ENCODE results near the gene NUP205. TPM values are rescaled to one million over a fixed set of nuclear protein-coding genes. Genes with fewer than 3 reads are reported as not detected.

Gene NUP205
- total RNA-seq, 1 experiment from 2014 or later: 171 TPM

GRCh38 chr7:135669774-135670173, 112.1 kb downstream of the NUP205 start (continued):
- TF ChIP-seq, protein P1, sequence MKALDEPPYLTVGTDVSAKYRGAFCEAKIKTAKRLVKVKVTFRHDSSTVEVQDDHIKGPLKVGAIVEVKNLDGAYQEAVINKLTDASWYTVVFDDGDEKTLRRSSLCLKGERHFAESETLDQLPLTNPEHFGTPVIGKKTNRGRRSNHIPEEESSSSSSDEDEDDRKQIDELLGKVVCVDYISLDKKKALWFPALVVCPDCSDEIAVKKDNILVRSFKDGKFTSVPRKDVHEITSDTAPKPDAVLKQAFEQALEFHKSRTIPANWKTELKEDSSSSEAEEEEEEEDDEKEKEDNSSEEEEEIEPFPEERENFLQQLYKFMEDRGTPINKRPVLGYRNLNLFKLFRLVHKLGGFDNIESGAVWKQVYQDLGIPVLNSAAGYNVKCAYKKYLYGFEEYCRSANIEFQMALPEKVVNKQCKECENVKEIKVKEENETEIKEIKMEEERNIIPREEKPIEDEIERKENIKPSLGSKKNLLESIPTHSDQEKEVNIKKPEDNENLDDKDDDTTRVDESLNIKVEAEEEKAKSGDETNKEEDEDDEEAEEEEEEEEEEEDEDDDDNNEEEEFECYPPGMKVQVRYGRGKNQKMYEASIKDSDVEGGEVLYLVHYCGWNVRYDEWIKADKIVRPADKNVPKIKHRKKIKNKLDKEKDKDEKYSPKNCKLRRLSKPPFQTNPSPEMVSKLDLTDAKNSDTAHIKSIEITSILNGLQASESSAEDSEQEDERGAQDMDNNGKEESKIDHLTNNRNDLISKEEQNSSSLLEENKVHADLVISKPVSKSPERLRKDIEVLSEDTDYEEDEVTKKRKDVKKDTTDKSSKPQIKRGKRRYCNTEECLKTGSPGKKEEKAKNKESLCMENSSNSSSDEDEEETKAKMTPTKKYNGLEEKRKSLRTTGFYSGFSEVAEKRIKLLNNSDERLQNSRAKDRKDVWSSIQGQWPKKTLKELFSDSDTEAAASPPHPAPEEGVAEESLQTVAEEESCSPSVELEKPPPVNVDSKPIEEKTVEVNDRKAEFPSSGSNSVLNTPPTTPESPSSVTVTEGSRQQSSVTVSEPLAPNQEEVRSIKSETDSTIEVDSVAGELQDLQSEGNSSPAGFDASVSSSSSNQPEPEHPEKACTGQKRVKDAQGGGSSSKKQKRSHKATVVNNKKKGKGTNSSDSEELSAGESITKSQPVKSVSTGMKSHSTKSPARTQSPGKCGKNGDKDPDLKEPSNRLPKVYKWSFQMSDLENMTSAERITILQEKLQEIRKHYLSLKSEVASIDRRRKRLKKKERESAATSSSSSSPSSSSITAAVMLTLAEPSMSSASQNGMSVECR (CRISPR knock-in tag; IDR thresholded peaks at IDR 0.05; ENCODE audit: borderline replicate concordance): no peak
- TF ChIP-seq MYBL2 (CRISPR knock-in tag; IDR thresholded peaks at IDR 0.05) (no peak), KAT7 (CRISPR knock-in tag; IDR thresholded peaks at IDR 0.05; ENCODE audit: borderline replicate concordance) (no peak)
- TF ChIP-seq, protein P2, sequence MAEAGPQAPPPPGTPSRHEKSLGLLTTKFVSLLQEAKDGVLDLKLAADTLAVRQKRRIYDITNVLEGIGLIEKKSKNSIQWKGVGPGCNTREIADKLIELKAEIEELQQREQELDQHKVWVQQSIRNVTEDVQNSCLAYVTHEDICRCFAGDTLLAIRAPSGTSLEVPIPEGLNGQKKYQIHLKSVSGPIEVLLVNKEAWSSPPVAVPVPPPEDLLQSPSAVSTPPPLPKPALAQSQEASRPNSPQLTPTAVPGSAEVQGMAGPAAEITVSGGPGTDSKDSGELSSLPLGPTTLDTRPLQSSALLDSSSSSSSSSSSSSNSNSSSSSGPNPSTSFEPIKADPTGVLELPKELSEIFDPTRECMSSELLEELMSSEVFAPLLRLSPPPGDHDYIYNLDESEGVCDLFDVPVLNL (CRISPR knock-in tag; IDR thresholded peaks at IDR 0.05; ENCODE audit: borderline replicate concordance, low read depth): no peak

GRCh38 chr7:135670179-135670578, 112.5 kb downstream of the NUP205 start:
- DNase-seq (ENCODE audit: low spot score) (no peak), ATAC-seq (no peak)
- TF ChIP-seq SP1 (CRISPR knock-in tag; conservative IDR thresholded peaks at IDR 0.05) (no peak), KAT7 (CRISPR knock-in tag; IDR thresholded peaks at IDR 0.05; ENCODE audit: borderline replicate concordance) (no peak)
- no peak overlapping the region for H3K27ac Mint-ChIP-seq
- POLR2A ChIA-PET: no interaction called here
- no peaks in the 10 kb centered on the region for H3K27me3 Mint-ChIP-seq (ENCODE audit: low read depth)
- CTCF ChIA-PET: interaction anchor here (0.6 to 1.1 kb wide), 4 partner anchors 41 to 459 kb away, joined by 3 to 5 read pairs (median 4); partner anchors contain the start of gene WDR91
- no peak overlapping the region for H3K4me3 Mint-ChIP-seq
- peaks cover 7% of the 10 kb centered on the region for H3K4me1 Mint-ChIP-seq
- H3K36me3 Mint-ChIP-seq: peaks cover 35% of the 10 kb centered on the region
- peaks cover 14% of the 10 kb centered on the region for H3K9me3 Mint-ChIP-seq

GRCh38 chr7:135672560-135673359, 115.0 kb downstream of the NUP205 start:
- H3K27ac Mint-ChIP-seq: peak overlapping the region; percentile 49; the same call in 1 of the 2 replicates
- peaks cover 12% of the 10 kb centered on the region for H3K9me3 Mint-ChIP-seq
- ChIA-PET POLR2A (interaction anchor here (1.3 kb wide), 1 partner anchor 10 kb away, joined by 4 read pairs; the partner anchor contains the start of gene STMP1), CTCF (interaction anchor here (0.7 to 5.1 kb wide), 26 partner anchors 8 to 398 kb away, joined by 3 to 24 read pairs (median 5); partner anchors contain the start of genes SLC13A4 and STMP1)
- H3K27me3 Mint-ChIP-seq (ENCODE audit: low read depth): no peaks in the 10 kb centered on the region
- DNase-seq (ENCODE audit: low spot score): no peak
- peaks cover 7% of the 10 kb centered on the region for H3K4me1 Mint-ChIP-seq
- no peak overlapping the region for H3K4me3 Mint-ChIP-seq
- peaks cover 33% of the 10 kb centered on the region for H3K36me3 Mint-ChIP-seq
- TF ChIP-seq, protein P3, sequence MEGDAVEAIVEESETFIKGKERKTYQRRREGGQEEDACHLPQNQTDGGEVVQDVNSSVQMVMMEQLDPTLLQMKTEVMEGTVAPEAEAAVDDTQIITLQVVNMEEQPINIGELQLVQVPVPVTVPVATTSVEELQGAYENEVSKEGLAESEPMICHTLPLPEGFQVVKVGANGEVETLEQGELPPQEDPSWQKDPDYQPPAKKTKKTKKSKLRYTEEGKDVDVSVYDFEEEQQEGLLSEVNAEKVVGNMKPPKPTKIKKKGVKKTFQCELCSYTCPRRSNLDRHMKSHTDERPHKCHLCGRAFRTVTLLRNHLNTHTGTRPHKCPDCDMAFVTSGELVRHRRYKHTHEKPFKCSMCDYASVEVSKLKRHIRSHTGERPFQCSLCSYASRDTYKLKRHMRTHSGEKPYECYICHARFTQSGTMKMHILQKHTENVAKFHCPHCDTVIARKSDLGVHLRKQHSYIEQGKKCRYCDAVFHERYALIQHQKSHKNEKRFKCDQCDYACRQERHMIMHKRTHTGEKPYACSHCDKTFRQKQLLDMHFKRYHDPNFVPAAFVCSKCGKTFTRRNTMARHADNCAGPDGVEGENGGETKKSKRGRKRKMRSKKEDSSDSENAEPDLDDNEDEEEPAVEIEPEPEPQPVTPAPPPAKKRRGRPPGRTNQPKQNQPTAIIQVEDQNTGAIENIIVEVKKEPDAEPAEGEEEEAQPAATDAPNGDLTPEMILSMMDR (IDR thresholded peaks at IDR 0.05): peak; percentile 56
- TF ChIP-seq FOXP1 (CRISPR knock-in tag; IDR thresholded peaks at IDR 0.05; ENCODE audit: borderline replicate concordance): no peak
- peak; percentile 81 for ATAC-seq

DNA sequence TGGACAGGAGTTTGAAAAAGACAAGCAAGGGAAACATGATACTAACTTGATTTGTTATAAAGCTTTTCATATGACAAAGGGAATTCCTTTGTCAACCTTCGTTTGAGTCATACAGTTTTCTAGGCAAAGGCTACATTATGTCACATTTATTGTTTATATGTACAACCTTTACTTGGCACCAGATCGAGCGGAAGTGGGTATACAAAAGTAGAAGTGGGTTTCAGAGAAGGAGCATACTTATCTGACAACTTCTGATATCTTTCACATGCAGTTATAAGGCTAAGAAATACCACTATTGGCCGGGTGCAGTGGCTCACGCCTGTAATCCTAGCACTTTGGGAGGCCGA, 115.6 kb downstream of the NUP205 start:
- no peaks in the 10 kb centered on the region for H3K27me3 Mint-ChIP-seq (ENCODE audit: low read depth)
- H3K4me1 Mint-ChIP-seq: peaks cover 7% of the 10 kb centered on the region
- ATAC-seq (no peak), DNase-seq (ENCODE audit: low spot score) (no peak)
- no peak overlapping the region for H3K27ac Mint-ChIP-seq
- H3K4me3 Mint-ChIP-seq: no peak overlapping the region
- peaks cover 6% of the 10 kb centered on the region for H3K9me3 Mint-ChIP-seq
- CTCF ChIA-PET: interaction anchor here (0.7 to 5.1 kb wide), 23 partner anchors 8 to 399 kb away, joined by 3 to 24 read pairs (median 6); partner anchors contain the start of genes SLC13A4 and STMP1
- peaks cover 27% of the 10 kb centered on the region for H3K36me3 Mint-ChIP-seq
- POLR2A ChIA-PET: interaction anchor here (1.3 kb wide), 1 partner anchor 11 kb away, joined by 4 read pairs; the partner anchor contains the start of gene STMP1
- TF ChIP-seq ZNF317 (CRISPR knock-in tag; IDR thresholded peaks at IDR 0.05; ENCODE audit: borderline replicate concordance, low read depth) (no peak), KAT7 (CRISPR knock-in tag; IDR thresholded peaks at IDR 0.05; ENCODE audit: borderline replicate concordance) (no peak), TP53 (CRISPR knock-in tag; IDR thresholded peaks at IDR 0.05) (no peak), SP1 (CRISPR knock-in tag; conservative IDR thresholded peaks at IDR 0.05) (no peak), HMGXB4 (CRISPR knock-in tag; IDR thresholded peaks at IDR 0.05) (no peak), NR3C1 (CRISPR knock-in tag; conservative IDR thresholded peaks at IDR 0.05; ENCODE audit: low read depth) (no peak), TEAD4 (CRISPR knock-in tag; IDR thresholded peaks at IDR 0.05) (no peak), FOXP1 (CRISPR knock-in tag; IDR thresholded peaks at IDR 0.05; ENCODE audit: borderline replicate concordance) (no peak), NR1H2 (CRISPR knock-in tag; IDR thresholded peaks at IDR 0.05) (no peak), PRRX2 (CRISPR knock-in tag; IDR thresholded peaks at IDR 0.05) (no peak)
- TF ChIP-seq, protein P4, sequence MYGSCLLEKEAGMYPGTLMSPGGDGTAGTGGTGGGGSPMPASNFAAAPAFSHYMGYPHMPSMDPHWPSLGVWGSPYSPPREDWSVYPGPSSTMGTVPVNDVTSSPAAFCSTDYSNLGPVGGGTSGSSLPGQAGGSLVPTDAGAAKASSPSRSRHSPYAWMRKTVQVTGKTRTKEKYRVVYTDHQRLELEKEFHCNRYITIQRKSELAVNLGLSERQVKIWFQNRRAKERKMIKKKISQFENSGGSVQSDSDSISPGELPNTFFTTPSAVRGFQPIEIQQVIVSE (CRISPR knock-in tag; IDR thresholded peaks at IDR 0.05; ENCODE audit: borderline replicate concordance): no peak

All from WTC11 (cell line).